Measurements from ENCODE around the gene GORAB.
A peak's percentile ranks its signal among the peaks of the same experiment; 100 is the strongest.

The GORAB gene, protein sequence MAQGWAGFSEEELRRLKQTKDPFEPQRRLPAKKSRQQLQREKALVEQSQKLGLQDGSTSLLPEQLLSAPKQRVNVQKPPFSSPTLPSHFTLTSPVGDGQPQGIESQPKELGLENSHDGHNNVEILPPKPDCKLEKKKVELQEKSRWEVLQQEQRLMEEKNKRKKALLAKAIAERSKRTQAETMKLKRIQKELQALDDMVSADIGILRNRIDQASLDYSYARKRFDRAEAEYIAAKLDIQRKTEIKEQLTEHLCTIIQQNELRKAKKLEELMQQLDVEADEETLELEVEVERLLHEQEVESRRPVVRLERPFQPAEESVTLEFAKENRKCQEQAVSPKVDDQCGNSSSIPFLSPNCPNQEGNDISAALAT
- total RNA-seq: 31.5 to 41.5 reads per million in 2 donors

- peak; percentile 75 for DNase-seq
Observed at GRCh38 chr1:170531758-170532657, at the start of gene GORAB. Gene GORAB, plus strand, starts transcription at chr1:170532166. Its CDS starts 58 bp downstream, at chr1:170532224.

GRCh38 chr1:170483051-170483450, 48.9 kb upstream of the GORAB start:
- DNase-seq: no peak

DNA sequence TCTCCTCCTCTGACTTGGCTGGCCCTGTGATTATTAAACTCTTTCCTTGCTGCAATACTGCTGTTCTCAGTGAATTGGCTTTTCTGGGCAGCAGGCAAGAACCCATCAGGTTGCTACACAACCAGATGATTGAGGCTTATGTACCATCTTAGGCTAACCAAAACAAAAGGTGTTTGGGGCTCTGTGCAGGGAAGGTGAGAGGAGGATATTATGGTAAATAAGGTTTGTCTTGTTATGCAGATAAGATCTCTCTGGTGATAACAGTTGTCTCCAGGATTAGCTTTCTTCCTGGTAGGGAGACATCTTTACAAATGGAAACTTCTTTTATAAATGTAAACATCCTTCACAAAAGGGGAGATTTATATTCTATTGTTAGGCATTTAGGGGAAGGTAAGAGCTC, 44.5 kb upstream of the GORAB start:
- DNase-seq: no peak

- DNase-seq: no peak
Observed at GRCh38 chr1:170491291-170491690, 40.7 kb upstream of the GORAB start.

DNA sequence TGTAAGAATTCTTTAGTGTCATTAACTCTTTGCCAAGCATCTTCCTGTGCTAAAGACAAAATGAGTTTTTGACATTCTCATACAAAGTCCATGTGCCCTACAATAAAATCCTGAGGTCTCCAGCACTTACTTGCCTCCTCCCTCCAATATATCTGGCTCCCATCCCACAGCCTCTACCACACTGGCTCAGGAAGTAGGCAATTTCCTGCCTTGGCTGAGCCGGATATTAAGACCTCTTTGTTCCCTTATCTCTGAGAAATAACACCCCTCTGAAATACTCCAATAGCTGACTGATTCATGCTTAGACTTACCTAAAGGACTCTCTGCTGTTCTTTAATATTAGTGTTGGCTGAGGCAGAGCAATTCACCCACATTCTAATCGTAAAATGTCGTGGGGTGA, 37.6 kb upstream of the GORAB start:
- no peak for DNase-seq

GRCh38 chr1:170495006-170495405, 37.0 kb upstream of the GORAB start:
- DNase-seq: no peak

GRCh38 chr1:170498876-170499275, 33.1 kb upstream of the GORAB start:
- no peak for DNase-seq

GRCh38 chr1:170503665-170504064, 28.3 kb upstream of the GORAB start:
- DNase-seq: no peak

GRCh38 chr1:170510163-170510562, 21.8 kb upstream of the GORAB start:
- no peak for DNase-seq

DNA sequence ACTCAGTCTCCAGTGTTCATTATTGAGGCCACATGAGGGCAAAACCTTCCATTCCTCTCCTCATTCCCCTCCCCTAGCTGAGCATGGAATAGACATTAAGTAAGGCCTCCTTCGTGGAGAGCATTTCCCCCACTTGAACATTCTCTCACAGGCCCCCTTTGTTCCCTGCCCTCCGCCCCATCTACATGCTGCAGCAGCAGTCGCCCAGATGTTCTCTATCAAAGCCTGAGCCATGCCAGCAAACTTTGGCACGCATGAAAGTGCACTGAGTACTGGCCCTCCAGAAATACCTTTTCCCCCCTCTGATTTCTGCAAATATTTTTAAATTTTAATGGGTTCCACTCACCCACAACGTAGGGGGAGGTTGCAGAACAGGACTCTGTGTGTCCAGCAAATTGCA, 20.9 kb upstream of the GORAB start:
- DNase-seq: no peak

GRCh38 chr1:170513138-170513537, 18.8 kb upstream of the GORAB start:
- no peak for DNase-seq

GRCh38 chr1:170518185-170518834, 13.7 kb upstream of the GORAB start:
- no peak for DNase-seq

GRCh38 chr1:170518965-170519364, 13.0 kb upstream of the GORAB start:
- DNase-seq: no peak

DNA sequence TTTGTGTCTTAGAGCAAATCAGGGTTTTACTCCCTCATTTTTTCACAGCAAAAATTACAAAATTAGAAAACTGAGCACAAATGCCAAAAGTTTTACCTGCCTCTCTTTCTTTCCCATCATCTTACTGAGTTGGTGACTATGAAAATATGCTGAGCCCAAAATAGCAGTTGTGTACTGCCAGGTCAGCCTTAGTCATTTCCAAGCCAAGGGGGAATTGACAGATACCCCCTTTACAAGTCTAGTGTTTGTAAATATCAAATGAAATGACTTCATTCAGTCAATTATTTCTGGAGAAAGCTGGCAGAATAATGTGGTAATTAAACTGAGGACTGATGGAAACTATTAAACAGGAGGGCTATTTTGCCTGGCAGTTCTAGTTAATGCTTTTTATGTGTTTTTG, 11.4 kb upstream of the GORAB start:
- no peak for DNase-seq

DNA sequence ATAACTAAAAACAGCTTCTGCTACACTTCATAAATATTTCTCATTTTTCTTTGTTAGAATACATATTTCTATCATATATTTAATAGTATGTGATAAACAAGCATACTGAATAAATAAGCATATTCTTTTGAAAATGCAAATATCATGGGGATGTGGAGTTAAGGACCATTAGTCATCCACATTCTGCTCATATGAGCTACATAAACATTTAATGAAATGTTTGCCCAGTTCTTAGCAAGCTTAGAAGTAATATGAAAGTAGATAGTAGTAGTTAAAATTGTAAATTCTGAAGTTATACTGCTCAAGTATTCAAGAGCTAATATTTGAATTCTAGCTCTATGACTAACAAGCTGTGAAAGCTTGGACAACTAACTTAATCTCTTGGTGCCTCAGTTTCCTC, 10.1 kb upstream of the GORAB start:
- DNase-seq: no peak

- DNase-seq: no peak
Observed at GRCh38 chr1:170530972-170531757, 801 bp upstream of the GORAB start.

- DNase-seq: no peak
Observed at GRCh38 chr1:170533298-170533697, 1.3 kb downstream of the GORAB start.

- no peak for DNase-seq
Observed at GRCh38 chr1:170534626-170535147, 2.7 kb downstream of the GORAB start.

DNA sequence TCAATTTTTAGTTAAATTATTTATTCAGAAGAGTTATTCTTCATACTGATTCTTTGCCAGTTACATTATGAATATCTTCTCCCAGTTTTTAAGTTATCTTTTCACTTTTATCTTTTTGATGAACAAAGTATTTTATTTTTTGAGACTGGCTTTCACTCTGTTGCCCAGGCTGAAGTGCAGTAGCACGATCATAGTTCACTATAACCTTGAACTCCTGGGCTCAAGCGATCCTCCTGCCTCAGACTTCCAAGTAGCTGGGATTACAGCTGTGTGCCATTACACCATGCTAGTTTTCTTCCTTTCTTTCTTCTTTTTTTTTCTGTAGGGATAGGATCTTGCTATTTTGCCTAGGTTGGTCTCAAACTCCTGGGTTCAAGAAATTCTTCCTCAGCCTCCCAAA, 3.5 kb downstream of the GORAB start:
- DNase-seq: no peak

GRCh38 chr1:170536924-170537551, 5.1 kb downstream of the GORAB start:
- DNase-seq: no peak

DNA sequence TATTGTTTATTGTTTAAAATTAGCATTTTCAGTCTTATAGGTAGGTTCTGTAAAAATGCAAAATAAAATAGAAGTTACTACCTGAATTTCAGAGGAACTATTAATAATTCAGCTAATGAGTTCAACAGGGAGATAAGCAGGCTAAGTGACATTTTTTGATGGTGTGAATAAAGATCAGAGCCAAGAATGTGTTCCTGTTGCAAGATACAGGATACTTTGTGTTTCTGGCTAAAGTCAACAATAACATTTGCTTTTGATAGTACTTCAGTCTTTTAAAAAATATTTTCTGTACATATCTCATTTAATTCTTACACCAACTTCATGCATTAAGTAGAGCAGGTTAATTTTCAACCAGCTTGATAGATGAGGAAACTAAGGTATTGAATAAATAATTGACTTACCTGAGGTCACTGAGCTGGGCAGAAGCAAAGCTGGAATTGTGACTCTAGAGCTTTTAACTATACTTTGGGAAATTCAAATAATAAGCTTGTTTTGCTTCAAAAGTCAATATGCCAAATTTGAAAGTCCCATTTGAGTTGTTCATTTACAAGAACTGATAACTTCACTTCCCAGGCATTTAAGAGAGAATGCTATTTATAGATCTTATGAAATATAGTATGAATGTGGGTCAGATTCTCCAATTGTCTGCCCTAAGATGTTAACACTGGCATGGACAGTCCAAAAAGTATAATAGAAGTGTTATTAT, 6.0 kb downstream of the GORAB start:
- DNase-seq: no peak

All from T-helper 9 cell (primary cell).